Endometrial microvascular endothelial cells (primary cell): ENCODE results near the gene HBM. TPM values are rescaled to one million over a fixed set of nuclear protein-coding genes. Genes with fewer than 3 reads are reported as not detected.
"Not testable (repeated sequence)": the region's sequence is repeated elsewhere in the genome, so short reads cannot be mapped to it uniquely, and the experiment has no call there.

Experiments used
- in situ Hi-C: cut with HindIII; loops from 2 replicates; pipeline ENCODE4 v1.10.0; 2017; ENCODE audit warnings: low sequenced_read_pairs, low pct_unique_long_range_greater_than_20kb; ENCODE audit errors: inconsistent ontology term
- total RNA-seq: library from RNA; depleted of rRNA; stranded (reverse); fragments of >200 nt; gene quantifications from one replicate; pipeline ENCODE4 v1.2.3, GENCODE V29; 2015; ENCODE audit errors: inconsistent ontology term

HBM gene
- total RNA-seq, 1 donor from 2014 or later: not detected

GRCh38 chr16:143047-143446 lies 22.7 kb upstream of the HBM start:
- in situ Hi-C loops: no loop called here

GRCh38 chr16:143456-143855 lies 22.3 kb upstream of the HBM start:
- in situ Hi-C loops: no loop called here

- in situ Hi-C loops: no loop called here
Measured at GRCh38 chr16:144797-145252, 21.0 kb upstream of the HBM start.

- in situ Hi-C loops: no loop called here
Measured at GRCh38 chr16:146646-147045, 19.1 kb upstream of the HBM start.

GRCh38 chr16:149024-149660 lies 16.6 kb upstream of the HBM start:
- in situ Hi-C loops: no loop called here

GRCh38 chr16:152141-153128 lies 13.3 kb upstream of the HBM start, which contains the start of gene HBZ:
Gene HBZ (plus strand): TSS chr16:152644. CDS start chr16:152910, 266 bp downstream.
- in situ Hi-C loops: no loop called here

GRCh38 chr16:153129-153521 lies 12.7 kb upstream of the HBM start:
- in situ Hi-C loops: not testable (repeated sequence)

GRCh38 chr16:153550-154216 lies 12.1 kb upstream of the HBM start:
- in situ Hi-C loops: not testable (repeated sequence)

- in situ Hi-C loops: no loop called here
Measured at GRCh38 chr16:154217-155030, 11.4 kb upstream of the HBM start.

GRCh38 chr16:155031-155398 lies 10.8 kb upstream of the HBM start:
- in situ Hi-C loops: no loop called here

GRCh38 chr16:159136-159849 lies 6.5 kb upstream of the HBM start:
- in situ Hi-C loops: no loop called here

- in situ Hi-C loops: not testable (repeated sequence)
Measured at GRCh38 chr16:160242-160641, 5.5 kb upstream of the HBM start.

- in situ Hi-C loops: no loop called here
Measured at GRCh38 chr16:160691-161190, 5.0 kb upstream of the HBM start.

GRCh38 chr16:162271-162991 lies 3.3 kb upstream of the HBM start:
- in situ Hi-C loops: no loop called here

GRCh38 chr16:163139-163538 lies 2.6 kb upstream of the HBM start:
- in situ Hi-C loops: not testable (repeated sequence)

- in situ Hi-C loops: not testable (repeated sequence)
Measured at GRCh38 chr16:163696-164095, 2.1 kb upstream of the HBM start.

GRCh38 chr16:164134-164823 lies 1.5 kb upstream of the HBM start:
- in situ Hi-C loops: not testable (repeated sequence)
